HEK293 (cell line): Measurements from ENCODE around the gene SNX8.

ENCODE experiments used
- SALL2 ChIP-seq: fragments of 450-650 bp; formaldehyde crosslinking; IDR thresholded peaks from 2 replicates; pipeline ENCODE4 v1.5.0; 2017; ENCODE audit warnings: missing biosample characterization, mild to moderate bottlenecking, missing genetic modification characterization, borderline replicate concordance
- SP3 ChIP-seq: fragments of 450-650 bp; formaldehyde crosslinking; IDR thresholded peaks from 2 replicates; pipeline ENCODE4 v1.5.1; 2016; ENCODE audit warnings: missing biosample characterization, missing genetic modification characterization
- TRIM28 ChIP-seq: IDR thresholded peaks from 2 replicates; pipeline ENCODE4 v1.6.1; 2011; ENCODE audit warnings: low read length, control low read depth, borderline replicate concordance
- ZNF324 ChIP-seq: fragments of 450-650 bp; formaldehyde crosslinking; IDR thresholded peaks from 2 replicates; pipeline ENCODE4 v1.5.1; 2016; ENCODE audit warnings: missing biosample characterization, missing genetic modification characterization
- ZNF707 ChIP-seq: fragments of 450-650 bp; formaldehyde crosslinking; IDR thresholded peaks from 2 replicates; pipeline ENCODE4 v1.5.1; 2016; ENCODE audit warnings: missing biosample characterization, missing genetic modification characterization
- ZNF768 ChIP-seq: fragments of 450-650 bp; formaldehyde crosslinking; IDR thresholded peaks from 2 replicates; pipeline ENCODE4 v1.5.1; 2018; ENCODE audit warnings: missing biosample characterization, mild to moderate bottlenecking, missing genetic modification characterization
- TF ChIP-seq, protein P1 (sequence below): fragments of 450-650 bp; formaldehyde crosslinking; IDR thresholded peaks from 2 replicates; pipeline ENCODE4 v1.5.1; 2016; ENCODE audit warnings: missing biosample characterization, missing genetic modification characterization
- TF ChIP-seq, protein P2 (sequence below): fragments of 450-650 bp; formaldehyde crosslinking; IDR thresholded peaks from 2 replicates; pipeline ENCODE4 v1.5.1; 2017; ENCODE audit warnings: missing biosample characterization, missing genetic modification characterization

DNA sequence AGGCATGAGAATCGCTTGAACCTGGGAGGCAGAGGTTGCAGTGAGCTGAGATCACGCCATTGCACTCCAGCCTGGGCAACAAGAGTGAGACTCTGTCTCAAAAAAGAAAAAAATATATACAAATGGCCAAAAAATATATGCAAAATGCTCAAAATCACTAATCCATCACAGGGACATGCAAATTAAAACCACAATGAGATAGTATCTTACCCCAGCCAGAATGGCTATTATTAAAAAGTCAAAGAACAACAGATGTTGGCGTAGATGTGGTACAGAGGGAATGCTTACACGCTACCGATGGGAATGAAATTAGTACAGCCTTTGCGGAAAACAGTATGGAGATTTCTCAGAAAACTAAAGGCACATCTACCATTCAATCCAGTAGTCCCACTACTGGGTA lies 17.4 kb downstream of the SNX8 start:
- TF ChIP-seq SP3 (tag by site-specific recombination) = no peak
- TF ChIP-seq SALL2 (tag by site-specific recombination) = no peak
- TF ChIP-seq ZNF707 (tag by site-specific recombination) = no peak
- TF ChIP-seq TRIM28 = no peak
- TF ChIP-seq ZNF768 = no peak
- TF ChIP-seq, protein P1, sequence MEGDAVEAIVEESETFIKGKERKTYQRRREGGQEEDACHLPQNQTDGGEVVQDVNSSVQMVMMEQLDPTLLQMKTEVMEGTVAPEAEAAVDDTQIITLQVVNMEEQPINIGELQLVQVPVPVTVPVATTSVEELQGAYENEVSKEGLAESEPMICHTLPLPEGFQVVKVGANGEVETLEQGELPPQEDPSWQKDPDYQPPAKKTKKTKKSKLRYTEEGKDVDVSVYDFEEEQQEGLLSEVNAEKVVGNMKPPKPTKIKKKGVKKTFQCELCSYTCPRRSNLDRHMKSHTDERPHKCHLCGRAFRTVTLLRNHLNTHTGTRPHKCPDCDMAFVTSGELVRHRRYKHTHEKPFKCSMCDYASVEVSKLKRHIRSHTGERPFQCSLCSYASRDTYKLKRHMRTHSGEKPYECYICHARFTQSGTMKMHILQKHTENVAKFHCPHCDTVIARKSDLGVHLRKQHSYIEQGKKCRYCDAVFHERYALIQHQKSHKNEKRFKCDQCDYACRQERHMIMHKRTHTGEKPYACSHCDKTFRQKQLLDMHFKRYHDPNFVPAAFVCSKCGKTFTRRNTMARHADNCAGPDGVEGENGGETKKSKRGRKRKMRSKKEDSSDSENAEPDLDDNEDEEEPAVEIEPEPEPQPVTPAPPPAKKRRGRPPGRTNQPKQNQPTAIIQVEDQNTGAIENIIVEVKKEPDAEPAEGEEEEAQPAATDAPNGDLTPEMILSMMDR (tag by site-specific recombination) = no peak
- TF ChIP-seq ZNF324 = no peak
- TF ChIP-seq, protein P2, sequence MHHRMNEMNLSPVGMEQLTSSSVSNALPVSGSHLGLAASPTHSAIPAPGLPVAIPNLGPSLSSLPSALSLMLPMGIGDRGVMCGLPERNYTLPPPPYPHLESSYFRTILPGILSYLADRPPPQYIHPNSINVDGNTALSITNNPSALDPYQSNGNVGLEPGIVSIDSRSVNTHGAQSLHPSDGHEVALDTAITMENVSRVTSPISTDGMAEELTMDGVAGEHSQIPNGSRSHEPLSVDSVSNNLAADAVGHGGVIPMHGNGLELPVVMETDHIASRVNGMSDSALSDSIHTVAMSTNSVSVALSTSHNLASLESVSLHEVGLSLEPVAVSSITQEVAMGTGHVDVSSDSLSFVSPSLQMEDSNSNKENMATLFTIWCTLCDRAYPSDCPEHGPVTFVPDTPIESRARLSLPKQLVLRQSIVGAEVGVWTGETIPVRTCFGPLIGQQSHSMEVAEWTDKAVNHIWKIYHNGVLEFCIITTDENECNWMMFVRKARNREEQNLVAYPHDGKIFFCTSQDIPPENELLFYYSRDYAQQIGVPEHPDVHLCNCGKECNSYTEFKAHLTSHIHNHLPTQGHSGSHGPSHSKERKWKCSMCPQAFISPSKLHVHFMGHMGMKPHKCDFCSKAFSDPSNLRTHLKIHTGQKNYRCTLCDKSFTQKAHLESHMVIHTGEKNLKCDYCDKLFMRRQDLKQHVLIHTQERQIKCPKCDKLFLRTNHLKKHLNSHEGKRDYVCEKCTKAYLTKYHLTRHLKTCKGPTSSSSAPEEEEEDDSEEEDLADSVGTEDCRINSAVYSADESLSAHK (tag by site-specific recombination) = no peak
